Kidney (tissue), 14 donors: ENCODE measurements around the gene KLHL7. TPM values are rescaled to one million over a fixed set of nuclear protein-coding genes. Genes with fewer than 3 reads are reported as not detected.

Experiments used
- DNase-seq, 5 donors: peaks; one replicate each; pipeline ENCODE4 v3.0.0-alpha.2; 2013 to 2020
- FAIRE-seq: peaks from 2 replicates; lab custom pipeline; 2012; peaks lifted over from hg19 to GRCh38; lab: Jason Lieb, UNC
- H3K27ac ChIP-seq, 2 donors: one replicate each; pipeline ENCODE4 v1.7.0; 2013; ENCODE audit warnings: low read depth in 2 of 2, low read length in 2 of 2, inconsistent platforms in 1 of 2
- H3K27me3 ChIP-seq: one replicate; pipeline ENCODE4 v1.7.1; 2013; ENCODE audit warnings: low read length, inconsistent platforms; ENCODE audit not compliant: control insufficient read depth, insufficient read depth
- H3K36me3 ChIP-seq, 3 donors: one replicate each; pipeline versions ENCODE4 v1.7.0 to v1.7.1; 2013; ENCODE audit warnings: low read length in 3 of 3, control low read depth in 1 of 3, inconsistent platforms in 1 of 3; ENCODE audit not compliant: insufficient read depth in 3 of 3, control insufficient read depth in 2 of 3
- H3K4me1 ChIP-seq, 3 donors: one replicate each; pipeline versions ENCODE4 v1.7.0 to v1.7.1; 2013; ENCODE audit warnings: low read length in 3 of 3, inconsistent platforms in 1 of 3, low read depth in 1 of 3; ENCODE audit not compliant: control insufficient read depth in 2 of 3, insufficient read depth in 2 of 3
- H3K4me3 ChIP-seq, 3 donors: one replicate each; pipeline versions ENCODE4 v1.7.0 to v1.8.1; 2013; ENCODE audit warnings: low read length in 3 of 3, control low read depth in 1 of 3, inconsistent platforms in 1 of 3
- H3K9ac ChIP-seq, 3 donors: one replicate each; pipeline versions ENCODE4 v1.7.0 to v1.7.1; 2013; ENCODE audit warnings: low read length in 3 of 3, control low read depth in 1 of 3, inconsistent platforms in 1 of 3
- H3K9me3 ChIP-seq, 3 donors: one replicate each; pipeline versions ENCODE4 v1.7.0 to v1.7.1; 2013; ENCODE audit warnings: low read length in 3 of 3, control low read depth in 1 of 3, inconsistent platforms in 1 of 3; ENCODE audit not compliant: control insufficient read depth in 2 of 3, insufficient read depth in 1 of 3
- CTCF ChIP-seq: IDR thresholded peaks from 3 replicates; pipeline ENCODE4 v1.5.1; 2012; ENCODE audit warnings: mild to moderate bottlenecking, moderate library complexity, borderline replicate concordance; ENCODE audit not compliant: insufficient read depth; ENCODE audit errors: extremely low read depth
- intact Hi-C: fragments of 100-400 bp; cut with DNase I; formaldehyde crosslinking; loops from one replicate; pipeline ENCODE4 v1.11.1; 2022
- polyA plus RNA-seq: library from polyadenylated mRNA; stranded (reverse); fragments of 350-450 nt; fragmentation: Illumina TruSeq; extraction: RNeasy Lipid Tissue Mini Kit (QIAGEN cat#74804); gene quantifications from one replicate; pipeline ENCODE4 v1.2.3, GENCODE V29; 2014; ENCODE audit warnings: low read depth, low replicate concordance; ENCODE audit not compliant: insufficient read depth
- total RNA-seq: library from RNA; stranded (reverse); fragmentation: NEBNext Ultra II Directional; extraction: Animal tissue kit (Norgen Biotek cat#: 25700); gene quantifications from one replicate; pipeline ENCODE4 v1.2.1, GENCODE V29; 2021
- donor health status: control.
- donor health status: control.
- donor health status: control.
- donor health status: control.
- donor health status: control.
- donor health status: DM: yes; HTN: yes; CAD: no.
- donor health status: Normal renal cell carcinoma (clear cell type).

KLHL7 gene
- total and polyA plus RNA-seq, 2 donors from 2014 or later: 13.3 to 20.6 TPM

- DNase-seq: peak in 2 of 5 donors; percentile 17 to 21
- no peak for TF ChIP-seq CTCF
- Histone ChIP-seq H3K4me3 (no peak overlapping the region), H3K9ac (no peak overlapping the region), H3K9me3 (no peaks in the 10 kb centered on the region), H3K27me3 (no peaks in the 10 kb centered on the region), H3K4me1 (no peaks in the 10 kb centered on the region), H3K36me3 (peaks cover 0 to 2% (median 0%) of the 10 kb centered on the region in 3 donors), H3K27ac (no peak overlapping the region)
- FAIRE-seq: no peak
- intact Hi-C loops: no loop called here
These were observed 62.7 kb downstream of the KLHL7 start for GRCh38 chr7:23168111-23168885.

DNA sequence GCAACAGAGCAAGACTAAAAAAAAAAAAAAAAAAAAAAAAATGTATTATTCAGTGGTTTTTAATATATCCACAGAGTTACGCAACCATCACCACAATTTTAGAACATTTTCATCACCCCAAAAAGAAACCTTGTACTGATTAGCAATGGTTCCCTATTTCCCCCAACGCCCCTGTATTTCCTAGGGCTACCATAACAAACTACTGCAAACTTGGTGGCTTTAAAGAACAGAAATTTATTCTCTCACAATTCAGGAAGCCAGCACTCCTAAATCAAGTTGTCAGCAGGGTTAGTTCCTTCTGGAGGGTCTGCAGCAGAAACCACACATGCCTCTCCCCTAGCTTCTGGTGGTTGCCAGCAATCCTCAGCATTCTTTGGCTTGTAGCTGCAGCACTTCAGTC is 70.4 kb downstream of the KLHL7 start:
- Histone ChIP-seq H3K4me3 (no peak overlapping the region), H3K4me1 (no peaks in the 10 kb centered on the region), H3K9ac (no peak overlapping the region), H3K9me3 (no peaks in the 10 kb centered on the region), H3K36me3 (no peaks in the 10 kb centered on the region), H3K27me3 (no peaks in the 10 kb centered on the region), H3K27ac (no peak overlapping the region)
- DNase-seq: no peak
- FAIRE-seq: no peak
- intact Hi-C loops: no loop called here
- TF ChIP-seq CTCF: no peak

GRCh38 chr7:23181684-23182553 is 76.3 kb downstream of the KLHL7 start, which contains the start of gene NUP42:
Gene NUP42 (plus strand): TSS chr7:23182048. CDS start chr7:23182086, 38 bp downstream.
- TF ChIP-seq CTCF: no peak
- peaks cover 0 to 10% (median 0%) of the 10 kb centered on the region in 3 donors for H3K36me3 ChIP-seq
- H3K27ac ChIP-seq: peak within 1 kb of the TSS; percentile 78 to 84
- peak within 1 kb of the TSS; percentile 92 to 98 (median 96) for H3K4me3 ChIP-seq
- intact Hi-C loops: no loop called here
- DNase-seq (peak; percentile 97 to 99 (median 98)), FAIRE-seq (no peak)
- H3K27me3 ChIP-seq: no peaks in the 10 kb centered on the region
- no peaks in the 10 kb centered on the region for H3K9me3 ChIP-seq
- H3K4me1 ChIP-seq: peaks cover 0 to 3% (median 0%) of the 10 kb centered on the region in 3 donors
- H3K9ac ChIP-seq: peak within 1 kb of the TSS; percentile 38 to 94 (median 93)
